GM21723 (cell line): Measurements from ENCODE around the gene ATP10A.
"Not testable (repeated sequence)": the region's sequence is repeated elsewhere in the genome, so short reads cannot be mapped to it uniquely, and the experiment has no call there.

Experiments
- ATAC-seq: cut with Tn5 transposase; IDR thresholded peaks from one replicate; pipeline ENCODE4 v1.9.1; 2021; ENCODE audit warnings: mild to moderate bottlenecking, moderate library complexity; ENCODE audit not compliant: unreplicated experiment

The ATP10A gene

DNA sequence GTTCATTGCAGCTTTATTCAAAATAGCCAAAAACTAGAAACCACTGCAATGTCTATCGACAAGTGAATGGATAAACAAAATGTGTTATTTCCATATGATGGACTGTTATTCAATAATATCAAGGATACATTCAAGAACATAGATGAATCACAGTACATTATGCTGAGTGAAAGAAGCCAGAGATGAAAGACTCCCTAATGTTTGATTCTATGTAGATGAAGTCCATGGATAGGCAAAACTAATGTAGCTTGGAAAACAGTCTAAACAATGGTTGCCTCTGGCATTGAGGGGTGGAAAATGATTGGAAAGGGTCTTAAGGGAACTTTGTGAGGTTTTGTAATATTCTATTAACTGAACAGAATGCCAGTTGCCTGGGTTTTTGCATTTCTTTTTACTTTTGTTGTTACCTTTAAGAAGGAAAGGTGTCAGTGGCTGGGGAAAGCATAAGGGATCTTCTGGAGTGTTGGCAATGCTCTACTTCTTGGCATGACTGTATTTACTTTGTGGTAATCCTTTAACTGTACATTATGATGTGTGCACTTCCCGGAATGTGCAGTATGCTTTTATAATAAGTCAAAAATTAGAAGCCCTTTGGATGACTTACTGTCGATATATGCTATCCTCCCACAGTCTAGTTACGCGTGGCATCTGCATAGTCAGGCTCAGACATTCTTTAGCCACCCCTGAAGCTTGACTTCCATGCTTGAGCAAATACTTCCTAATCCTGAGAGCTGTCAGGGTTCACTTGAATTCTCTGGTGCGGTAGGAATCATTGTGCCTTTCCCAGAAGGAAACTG is 20.5 kb upstream of the ATP10A start:
- ATAC-seq: no peak

DNA sequence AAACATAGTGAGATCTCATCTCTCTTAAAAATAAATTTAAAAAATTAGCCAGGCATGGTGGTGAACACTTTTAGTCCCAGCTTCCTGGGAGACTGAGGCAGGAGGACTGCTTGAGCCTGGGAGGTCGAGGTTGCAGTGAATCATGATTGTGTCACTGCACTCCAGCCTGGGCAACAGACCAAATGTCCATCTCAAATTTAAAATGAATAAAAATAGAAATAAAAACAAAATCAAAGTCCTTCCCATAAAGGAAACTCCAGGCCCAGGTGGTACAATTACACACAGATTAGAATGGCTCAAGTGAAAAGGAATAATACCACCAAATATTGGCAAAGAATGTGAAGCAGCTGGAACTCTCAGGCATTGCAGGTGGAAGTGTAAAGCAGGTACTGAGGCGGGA is 19.3 kb upstream of the ATP10A start:
- no peak for ATAC-seq

DNA sequence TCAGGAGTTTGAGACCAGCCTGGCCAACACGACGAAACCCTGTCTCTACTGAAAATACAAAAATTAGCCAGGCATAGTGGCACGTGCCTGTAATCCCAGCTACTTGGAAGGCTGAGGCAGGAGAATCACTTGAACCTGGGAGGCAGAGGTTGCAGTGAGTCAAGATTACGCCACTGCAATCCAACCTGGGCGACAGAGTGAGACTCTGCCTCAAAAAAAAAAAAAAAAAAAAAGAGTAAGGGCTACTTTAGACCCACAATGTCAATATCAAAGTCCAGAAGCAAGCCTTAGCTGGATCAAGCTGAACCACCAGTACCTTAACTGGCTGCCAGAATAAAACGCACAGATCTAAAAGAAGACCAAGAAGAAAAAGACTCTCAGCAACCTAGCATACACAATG is 17.8 kb upstream of the ATP10A start:
- not testable (repeated sequence) for ATAC-seq

- ATAC-seq: no peak
Observed at GRCh38 chr15:25880411-25880810, 17.3 kb upstream of the ATP10A start.

GRCh38 chr15:25879438-25879837 is 16.3 kb upstream of the ATP10A start:
- ATAC-seq: no peak

- ATAC-seq: no peak
Observed at GRCh38 chr15:25877681-25878080, 14.6 kb upstream of the ATP10A start.

GRCh38 chr15:25876231-25877140 is 13.4 kb upstream of the ATP10A start:
- ATAC-seq: no peak

DNA sequence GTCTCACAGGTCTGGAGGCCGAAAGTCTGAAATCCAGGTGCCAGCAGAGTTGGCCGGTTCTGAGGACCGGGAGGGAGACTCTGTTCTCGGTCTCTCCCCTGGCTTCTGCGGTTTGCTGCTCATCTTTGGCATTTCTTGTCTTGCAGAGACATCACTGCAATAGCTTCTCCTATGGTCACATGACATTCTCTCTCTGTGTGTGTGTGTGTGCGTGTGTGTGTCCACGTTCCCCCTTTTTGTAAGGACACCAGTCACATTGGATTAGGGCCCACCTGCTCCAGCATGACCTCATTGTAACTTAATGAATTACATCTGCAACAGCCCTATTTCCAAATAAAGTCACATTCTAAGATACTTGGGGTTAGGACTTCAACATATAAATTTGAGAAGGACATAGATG is 12.4 kb upstream of the ATP10A start:
- no peak for ATAC-seq

DNA sequence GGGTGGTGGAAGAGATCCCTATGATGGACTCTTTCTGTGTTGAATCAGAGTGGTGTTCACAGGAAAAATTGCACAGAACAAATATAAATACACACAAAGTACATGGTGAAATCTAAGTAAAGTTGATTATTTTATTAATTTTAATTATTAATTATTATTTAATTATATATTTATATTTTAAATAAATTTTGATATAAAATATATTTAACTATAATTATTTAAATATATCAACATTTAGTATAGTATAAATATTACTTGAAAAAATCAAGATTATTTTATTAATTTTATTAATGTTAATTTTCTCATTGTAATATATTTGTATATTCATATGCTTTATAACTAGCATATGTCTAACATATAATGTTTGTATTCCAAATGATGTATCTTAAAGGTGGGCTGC is 11.3 kb upstream of the ATP10A start:
- no peak for ATAC-seq

DNA sequence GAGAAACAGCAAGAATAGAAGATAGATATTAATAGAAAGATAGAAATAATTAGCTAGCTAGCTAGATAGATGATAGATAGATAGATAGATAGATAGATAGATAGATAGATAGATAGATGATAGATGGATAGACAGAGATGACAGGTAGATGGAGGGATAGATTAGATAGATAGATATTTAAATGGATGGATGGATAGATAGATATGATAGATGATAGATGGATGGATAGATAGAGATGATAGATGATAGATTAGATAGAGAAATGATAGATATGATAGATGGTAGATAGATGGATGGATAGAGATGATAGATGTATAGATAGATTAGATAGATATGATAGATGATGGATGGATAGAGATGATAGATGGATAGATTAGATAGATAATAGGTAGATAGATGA is 8.3 kb upstream of the ATP10A start:
- ATAC-seq: no peak

GRCh38 chr15:25870938-25871337 is 7.8 kb upstream of the ATP10A start:
- no peak for ATAC-seq

GRCh38 chr15:25869701-25870100 is 6.6 kb upstream of the ATP10A start:
- ATAC-seq: no peak

GRCh38 chr15:25866874-25867273 is 3.7 kb upstream of the ATP10A start:
- no peak for ATAC-seq

DNA sequence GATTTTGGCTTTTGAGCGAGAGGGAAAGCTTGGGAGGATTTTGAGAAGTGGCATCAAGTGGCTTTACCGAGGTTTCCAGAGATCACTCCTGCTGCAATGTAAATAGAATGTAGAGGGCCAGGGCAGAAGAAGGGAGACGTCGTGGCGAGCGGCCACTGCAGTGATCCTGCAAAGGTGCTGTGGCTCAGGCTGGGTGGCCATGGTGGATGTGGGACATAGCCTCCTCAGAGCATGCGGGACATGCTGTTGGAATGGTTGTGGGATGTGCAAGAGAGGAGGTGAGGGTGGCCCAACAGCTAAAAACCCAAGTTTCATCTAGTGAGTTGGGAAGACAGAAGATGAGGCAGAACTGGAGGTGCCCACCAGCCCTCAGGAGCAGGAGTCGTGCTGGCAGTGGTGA is 3.1 kb upstream of the ATP10A start:
- no peak for ATAC-seq

- ATAC-seq: no peak
Observed at GRCh38 chr15:25864966-25865365, 1.8 kb upstream of the ATP10A start.

DNA sequence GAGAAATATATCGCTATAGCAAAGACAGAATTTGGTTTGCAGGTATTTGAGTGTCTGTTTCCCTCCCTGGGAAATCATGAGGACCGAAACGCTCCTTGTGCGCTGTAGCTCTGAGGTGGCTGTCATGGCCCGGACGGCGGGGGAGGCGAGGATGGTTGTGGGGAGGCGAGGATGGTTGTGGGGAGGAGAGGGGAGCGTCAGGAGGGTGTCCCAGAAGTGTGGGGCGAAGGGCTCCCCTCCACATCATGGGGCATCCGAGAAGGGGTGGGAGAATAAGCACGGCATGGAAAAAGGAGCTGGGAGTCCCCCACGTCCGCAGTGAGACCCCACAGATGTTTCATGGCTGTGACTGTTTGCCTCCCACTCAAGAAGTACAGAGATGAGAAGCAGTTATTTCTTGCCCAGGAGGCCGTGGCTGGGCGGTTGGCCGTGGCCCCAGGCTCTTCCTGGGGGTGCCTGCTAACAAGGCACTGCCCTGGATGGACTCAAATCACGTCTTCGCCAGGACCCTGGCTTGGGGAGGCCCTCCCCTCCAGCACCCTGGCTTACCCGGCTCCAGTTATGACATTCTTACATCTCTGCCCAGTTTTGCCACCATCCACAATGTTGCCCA is 947 bp upstream of the ATP10A start:
- ATAC-seq: no peak

- ATAC-seq: no peak
Observed at GRCh38 chr15:25862472-25863110, 536 bp downstream of the ATP10A start.

DNA sequence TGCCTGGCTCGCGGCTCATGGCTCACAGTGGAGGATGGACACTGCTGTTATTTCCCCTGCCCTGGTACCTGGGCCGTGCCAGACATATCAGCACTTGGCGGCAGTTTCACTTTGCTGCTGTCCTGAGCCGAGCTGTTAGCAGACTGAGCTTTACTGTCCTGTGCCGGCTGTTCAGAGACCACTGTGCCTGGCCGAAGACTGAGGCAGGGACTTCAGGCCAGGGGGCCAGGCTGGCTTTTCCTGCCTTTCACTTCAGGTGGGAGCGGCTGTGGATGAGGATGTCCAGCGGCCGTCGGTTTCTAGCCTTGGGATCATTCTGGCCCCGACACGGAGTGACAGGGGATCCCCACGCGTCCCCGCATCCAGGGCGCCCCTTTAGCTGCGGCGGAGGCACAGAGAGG is 1.1 kb downstream of the ATP10A start:
- no peak for ATAC-seq

GRCh38 chr15:25860885-25861866 is 2.0 kb downstream of the ATP10A start:
- no peak for ATAC-seq
